Measurements from ENCODE around the gene REV3L.

GRCh38 chr6:111306104-111306888 is 176.7 kb downstream of the REV3L start:
- TF ChIP-seq CTCF (IDR thresholded peaks at IDR 0.05; ENCODE audit: extremely low read depth in 1 of 2, insufficient read depth in 1 of 2, low read depth in 1 of 2, low read length in 2 of 2): no peak
- no peak for TF ChIP-seq GATA2 (IDR thresholded peaks at IDR 0.05; ENCODE audit: insufficient read depth, insufficient read length, low read depth, low read length)

Data from endothelial cell of umbilical vein (primary cell).